Suprapubic skin (tissue), 4 donors: Measurements from ENCODE around the gene CIBAR2. TPM values are rescaled to one million over a fixed set of nuclear protein-coding genes. Genes with fewer than 3 reads are reported as not detected.

Source experiments
- DNase-seq, 2 donors: peaks; one replicate each; pipeline ENCODE4 v3.0.0-alpha.2; 2019; ENCODE audit warnings: low spot score in 2 of 2
- H3K27ac ChIP-seq: fragments of 200-600 bp; sonication (generic); one replicate; pipeline ENCODE4 v1.5.1; 2019
- H3K27me3 ChIP-seq: fragments of 200-600 bp; sonication (generic); one replicate; pipeline ENCODE4 v1.5.1; 2019
- H3K36me3 ChIP-seq: fragments of 200-600 bp; sonication (generic); one replicate; pipeline ENCODE4 v1.5.1; 2019
- H3K4me1 ChIP-seq: fragments of 200-600 bp; sonication (generic); one replicate; pipeline ENCODE4 v1.5.1; 2019
- H3K4me3 ChIP-seq: fragments of 200-600 bp; sonication (generic); one replicate; pipeline ENCODE4 v1.5.1; 2019; ENCODE audit warnings: mild to moderate bottlenecking
- H3K9me3 ChIP-seq: fragments of 200-600 bp; sonication (generic); one replicate; pipeline ENCODE4 v1.5.1; 2019
- CTCF ChIP-seq, 2 donors: fragments of 200-600 bp in 1 of 2; fragments of 450-650 bp in 1 of 2; sonication (generic) in 1 of 2; IDR thresholded peaks; one replicate each; pipeline ENCODE4 v1.5.1; 2016 to 2019; ENCODE audit warnings: antibody characterized with exemption in 2 of 2, mild to moderate bottlenecking in 1 of 2, moderate library complexity in 1 of 2
- EP300 ChIP-seq: sonication (generic); formaldehyde crosslinking; IDR thresholded peaks from one replicate; pipeline ENCODE4 v1.6.1; 2017; ENCODE audit warnings: antibody characterized with exemption
- POLR2A ChIP-seq, 2 donors: fragments of 450-650 bp; IDR thresholded peaks; one replicate each; pipeline ENCODE4 v1.6.1; 2017; ENCODE audit warnings: antibody characterized with exemption in 2 of 2, mild to moderate bottlenecking in 2 of 2, moderate library complexity in 2 of 2
- POLR2AphosphoS5 ChIP-seq, 3 donors: sonication (generic); formaldehyde crosslinking; IDR thresholded peaks; one replicate each; pipeline ENCODE4 v1.6.1; 2017; ENCODE audit warnings: antibody characterized with exemption in 3 of 3
- WGBS: methylation state at CpG from one replicate; pipeline ENCODE4 v1.1.5; 2018; 5-methylcytosine and 5-hydroxymethylcytosine counted together
- total RNA-seq, 4 donors: library from RNA; depleted of rRNA; stranded (reverse); fragments of >200 nt; gene quantifications; one replicate each; pipeline ENCODE4 v1.1.0, GENCODE V29; 2016

Gene CIBAR2
- total RNA-seq, 4 donors from 2014 or later: not detected

- Histone ChIP-seq H3K4me1 (no peaks in the 10 kb centered on the region), H3K36me3 (peaks cover 33% of the 10 kb centered on the region), H3K4me3 (no peak overlapping the region), H3K27me3 (no peaks in the 10 kb centered on the region), H3K9me3 (no peaks in the 10 kb centered on the region), H3K27ac (no peak overlapping the region)
- DNase-seq: peak in 1 of 2 donors; percentile 55
- WGBS: 94% methylated on average over 13 of the region's 18 CpGs
- TF ChIP-seq POLR2AphosphoS5 (IDR thresholded peaks at IDR 0.05) (no peak), CTCF (IDR thresholded peaks at IDR 0.05) (no peak), EP300 (no peak)
Measured at GRCh38 chr16:85067024-85067423, 45.2 kb downstream of the CIBAR2 start.

- Histone ChIP-seq H3K4me3 (no peak overlapping the region), H3K27ac (no peak overlapping the region), H3K36me3 (peaks cover 33% of the 10 kb centered on the region), H3K27me3 (no peaks in the 10 kb centered on the region), H3K9me3 (no peaks in the 10 kb centered on the region), H3K4me1 (no peaks in the 10 kb centered on the region)
- WGBS: 90% methylated on average over 12 of the region's 12 CpGs
- no peak for DNase-seq
- no peak for TF ChIP-seq EP300
- no peak for TF ChIP-seq POLR2A (IDR thresholded peaks at IDR 0.05)
- TF ChIP-seq POLR2AphosphoS5 (IDR thresholded peaks at IDR 0.05): no peak
- no peak for TF ChIP-seq CTCF (IDR thresholded peaks at IDR 0.05)
Measured at GRCh38 chr16:85066346-85066885, 45.9 kb downstream of the CIBAR2 start.

- TF ChIP-seq CTCF (IDR thresholded peaks at IDR 0.05) (no peak), POLR2AphosphoS5 (IDR thresholded peaks at IDR 0.05) (no peak), POLR2A (IDR thresholded peaks at IDR 0.05) (no peak), EP300 (no peak)
- Histone ChIP-seq H3K4me3 (no peak overlapping the region), H3K27me3 (no peaks in the 10 kb centered on the region), H3K4me1 (no peaks in the 10 kb centered on the region), H3K36me3 (peaks cover 30% of the 10 kb centered on the region), H3K27ac (no peak overlapping the region), H3K9me3 (no peaks in the 10 kb centered on the region)
- 93% methylated on average over 13 of the region's 13 CpGs for WGBS
- no peak for DNase-seq
Measured at GRCh38 chr16:85065099-85065498, 47.2 kb downstream of the CIBAR2 start.

- no peak for DNase-seq
- 93% methylated on average over 6 of the region's 6 CpGs for WGBS
- H3K9me3 ChIP-seq: no peaks in the 10 kb centered on the region
- no peak overlapping the region for H3K4me3 ChIP-seq
- no peaks in the 10 kb centered on the region for H3K4me1 ChIP-seq
- H3K27me3 ChIP-seq: no peaks in the 10 kb centered on the region
- no peak overlapping the region for H3K27ac ChIP-seq
- peaks cover 21% of the 10 kb centered on the region for H3K36me3 ChIP-seq
- TF ChIP-seq CTCF (IDR thresholded peaks at IDR 0.05): no peak
- TF ChIP-seq POLR2AphosphoS5 (IDR thresholded peaks at IDR 0.05): no peak
- TF ChIP-seq POLR2A (IDR thresholded peaks at IDR 0.05): no peak
- TF ChIP-seq EP300: no peak
Measured at GRCh38 chr16:85064186-85064585, 48.1 kb downstream of the CIBAR2 start.

- no peak overlapping the region for H3K4me3 ChIP-seq
- no peaks in the 10 kb centered on the region for H3K4me1 ChIP-seq
- no peak for TF ChIP-seq POLR2AphosphoS5 (IDR thresholded peaks at IDR 0.05)
- no peak for TF ChIP-seq POLR2A (IDR thresholded peaks at IDR 0.05)
- TF ChIP-seq CTCF (IDR thresholded peaks at IDR 0.05): no peak
- TF ChIP-seq EP300: no peak
- DNase-seq: no peak
- no peaks in the 10 kb centered on the region for H3K27me3 ChIP-seq
- no peak overlapping the region for H3K27ac ChIP-seq
- WGBS: 77% methylated on average over 10 of the region's 11 CpGs
- peaks cover 11% of the 10 kb centered on the region for H3K36me3 ChIP-seq
- H3K9me3 ChIP-seq: no peaks in the 10 kb centered on the region
Measured at GRCh38 chr16:85062845-85063244, 49.4 kb downstream of the CIBAR2 start.
